IPS-15b (cell line): ENCODE measurements around the gene UBAC1.
"Not testable (repeated sequence)": the region's sequence is repeated elsewhere in the genome, so short reads cannot be mapped to it uniquely, and the experiment has no call there.

Experiments
- H3K27me3 ChIP-seq: one replicate; pipeline ENCODE4 v1.6.1; 2013; ENCODE audit warnings: low read length; ENCODE audit not compliant: control insufficient read depth, insufficient read depth
- H3K36me3 ChIP-seq: one replicate; pipeline ENCODE4 v1.6.1; 2013; ENCODE audit warnings: low read length; ENCODE audit not compliant: control insufficient read depth, insufficient read depth
- H3K4me1 ChIP-seq: one replicate; pipeline ENCODE4 v1.6.1; 2013; ENCODE audit warnings: mild to moderate bottlenecking, low read length; ENCODE audit not compliant: control insufficient read depth, insufficient read depth
- H3K4me3 ChIP-seq: one replicate; pipeline ENCODE4 v1.5.1; 2013; ENCODE audit warnings: low read depth, low read length
- H3K9ac ChIP-seq: one replicate; pipeline ENCODE4 v1.6.1; 2013; ENCODE audit warnings: low read depth, mild to moderate bottlenecking, low read length
- H3K9me3 ChIP-seq: one replicate; pipeline ENCODE4 v1.6.1; 2013; ENCODE audit warnings: mild to moderate bottlenecking, low read length; ENCODE audit not compliant: control insufficient read depth, insufficient read depth

UBAC1 gene

DNA sequence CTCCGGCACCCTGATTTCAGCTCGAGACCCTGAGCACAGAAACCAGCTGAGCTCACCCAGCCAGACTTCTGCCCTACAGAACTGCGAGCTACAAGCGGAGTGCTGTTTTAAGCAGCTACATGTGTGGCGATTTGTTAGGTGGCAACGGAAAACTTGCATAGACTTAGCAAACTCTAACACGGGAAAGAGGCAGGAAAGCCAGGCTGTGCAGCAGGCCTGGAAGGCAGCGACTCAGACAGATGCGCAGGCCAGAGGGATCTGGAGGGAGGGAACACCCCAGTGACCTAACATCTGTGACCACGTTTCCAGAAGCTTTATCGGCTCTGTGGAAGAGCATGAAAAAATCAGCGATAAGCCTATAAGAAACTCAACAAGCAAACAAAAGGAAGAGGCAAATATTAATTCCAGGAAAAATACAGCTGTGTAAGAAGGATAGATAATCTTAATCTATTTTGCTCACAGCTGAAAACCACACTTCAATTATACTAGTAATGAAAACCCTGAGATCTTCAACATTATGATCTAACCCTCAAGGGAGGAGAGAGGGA is 11.0 kb downstream of the UBAC1 start:
- Histone ChIP-seq H3K9ac (no peak overlapping the region), H3K36me3 (peaks cover 42% of the 10 kb centered on the region), H3K4me3 (no peak overlapping the region), H3K27me3 (no peaks in the 10 kb centered on the region), H3K4me1 (no peaks in the 10 kb centered on the region), H3K9me3 (no peaks in the 10 kb centered on the region)

DNA sequence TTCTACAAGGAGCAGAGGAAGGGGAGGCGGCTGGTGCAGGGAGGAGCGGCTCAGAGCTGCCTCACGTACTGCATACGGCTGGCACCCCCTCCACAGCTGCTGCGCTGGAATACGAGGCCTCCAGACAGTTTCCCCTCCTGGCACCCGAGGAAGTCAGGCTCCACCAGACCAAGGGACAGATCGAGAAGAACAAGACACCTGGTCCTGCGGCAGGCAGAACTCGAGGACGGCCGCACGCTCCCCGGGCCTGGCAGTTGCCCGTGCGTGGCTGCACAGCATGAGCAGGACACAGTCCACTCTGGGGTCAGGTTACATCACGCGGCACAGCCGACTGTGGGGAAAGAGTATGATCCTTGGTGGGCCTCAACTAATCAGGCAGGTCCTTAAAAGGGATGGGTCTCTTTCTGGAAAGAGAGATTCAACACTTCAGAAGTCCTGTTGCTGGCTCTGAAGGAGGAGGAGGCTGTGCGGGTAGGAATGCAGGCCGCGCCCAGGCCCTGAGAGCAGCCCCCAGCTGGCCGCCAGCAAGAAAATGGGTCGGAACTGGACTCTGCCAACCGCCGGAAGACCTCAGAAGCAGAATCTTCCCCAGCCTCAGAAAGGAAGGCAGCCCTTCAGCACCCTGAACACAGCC is 11.6 kb downstream of the UBAC1 start:
- no peaks in the 10 kb centered on the region for H3K27me3 ChIP-seq
- peaks cover 43% of the 10 kb centered on the region for H3K36me3 ChIP-seq
- H3K4me3 ChIP-seq = no peak overlapping the region
- H3K9ac ChIP-seq = no peak overlapping the region
- H3K4me1 ChIP-seq = no peaks in the 10 kb centered on the region
- no peaks in the 10 kb centered on the region for H3K9me3 ChIP-seq

DNA sequence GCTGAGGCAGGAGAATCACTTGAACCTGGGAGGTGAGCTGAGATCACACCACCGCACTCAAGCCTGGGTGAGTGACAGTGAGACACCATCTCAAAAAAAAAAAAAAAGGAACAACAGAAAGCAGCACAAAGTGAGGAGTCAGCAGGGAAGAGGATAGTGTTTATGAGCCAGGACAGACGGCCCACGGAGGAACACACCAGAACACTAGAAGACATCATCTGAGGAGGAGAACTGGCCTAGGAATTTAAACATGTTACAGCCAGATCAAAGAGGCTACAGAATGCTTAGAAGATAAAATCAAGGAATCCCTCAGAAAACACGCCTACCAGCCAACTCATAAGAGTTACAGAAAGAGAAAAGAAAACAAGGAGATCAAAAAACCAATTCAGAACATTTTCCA is 12.2 kb downstream of the UBAC1 start:
- H3K9ac ChIP-seq = no peak overlapping the region
- H3K4me1 ChIP-seq = no peaks in the 10 kb centered on the region
- H3K9me3 ChIP-seq = no peaks in the 10 kb centered on the region
- H3K27me3 ChIP-seq = no peaks in the 10 kb centered on the region
- peaks cover 39% of the 10 kb centered on the region for H3K36me3 ChIP-seq
- H3K4me3 ChIP-seq = no peak overlapping the region

DNA sequence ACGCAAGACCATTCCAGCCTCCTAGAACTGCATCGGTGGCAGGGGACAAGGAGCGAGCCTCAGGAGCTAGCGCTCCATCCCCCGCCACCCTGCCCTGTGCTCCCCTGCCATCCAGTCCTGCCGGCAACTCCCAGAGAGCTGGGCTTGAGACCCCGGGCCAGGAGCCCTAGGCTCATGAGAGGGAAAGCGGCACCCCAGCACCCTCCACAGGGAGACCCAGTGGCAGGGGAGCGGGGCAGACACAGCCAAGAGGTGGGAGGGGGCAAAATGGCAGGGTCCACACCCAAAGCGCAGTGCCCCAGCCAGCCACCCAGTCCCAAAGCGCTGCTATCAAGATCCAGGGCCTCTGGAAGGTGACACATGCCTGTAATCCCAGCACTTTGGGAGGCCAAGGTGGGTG is 12.7 kb downstream of the UBAC1 start:
- Histone ChIP-seq H3K27me3 (no peaks in the 10 kb centered on the region), H3K4me1 (no peaks in the 10 kb centered on the region), H3K4me3 (no peak overlapping the region), H3K9me3 (no peaks in the 10 kb centered on the region), H3K36me3 (peaks cover 41% of the 10 kb centered on the region), H3K9ac (no peak overlapping the region)

DNA sequence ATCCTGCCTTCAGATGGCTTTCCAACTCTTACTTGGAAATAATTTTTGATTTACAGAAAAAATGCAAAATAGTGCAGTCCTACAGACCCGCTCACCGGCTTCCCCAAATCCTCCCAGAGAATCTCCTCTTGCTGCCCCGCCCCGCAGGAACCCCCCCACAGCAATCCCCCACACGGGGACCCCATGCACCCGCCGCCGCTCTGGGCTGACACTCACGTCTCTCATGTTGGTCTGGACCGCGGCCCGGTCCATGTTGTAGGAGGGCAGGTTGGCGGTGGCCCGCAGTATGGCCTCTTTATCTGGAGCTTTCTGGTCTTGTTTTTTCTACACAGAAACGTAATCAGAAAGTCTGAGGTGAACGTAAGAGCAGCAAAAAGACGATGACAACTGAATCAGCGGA is 13.6 kb downstream of the UBAC1 start:
- Histone ChIP-seq H3K4me3 (no peak overlapping the region), H3K36me3 (peaks cover 37% of the 10 kb centered on the region), H3K27me3 (no peaks in the 10 kb centered on the region), H3K4me1 (no peaks in the 10 kb centered on the region), H3K9me3 (no peaks in the 10 kb centered on the region), H3K9ac (no peak overlapping the region)

DNA sequence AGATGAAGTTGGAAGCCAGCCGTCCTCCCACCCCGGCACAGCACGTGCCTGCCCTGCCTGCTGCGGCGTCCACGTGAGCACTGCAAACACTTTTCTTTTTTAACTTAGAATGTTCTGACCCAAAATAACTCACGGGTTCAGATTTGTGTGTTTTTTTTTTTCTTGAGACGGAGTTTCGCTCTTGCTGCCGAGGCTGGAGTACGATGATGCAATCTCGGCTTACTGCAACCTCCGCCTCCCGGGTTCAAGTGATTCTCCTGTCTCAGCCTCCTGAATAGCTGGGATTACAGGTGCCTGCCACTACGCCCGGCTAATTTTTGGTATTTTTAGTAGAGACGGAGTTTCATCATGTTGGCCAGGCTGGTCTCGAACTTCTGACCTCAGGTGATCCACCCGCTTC is 14.1 kb downstream of the UBAC1 start:
- not testable (repeated sequence) for H3K4me3 ChIP-seq, H3K27me3 ChIP-seq, H3K9me3 ChIP-seq, H3K9ac ChIP-seq, H3K4me1 ChIP-seq
- peaks cover 32% of the 10 kb centered on the region for H3K36me3 ChIP-seq

DNA sequence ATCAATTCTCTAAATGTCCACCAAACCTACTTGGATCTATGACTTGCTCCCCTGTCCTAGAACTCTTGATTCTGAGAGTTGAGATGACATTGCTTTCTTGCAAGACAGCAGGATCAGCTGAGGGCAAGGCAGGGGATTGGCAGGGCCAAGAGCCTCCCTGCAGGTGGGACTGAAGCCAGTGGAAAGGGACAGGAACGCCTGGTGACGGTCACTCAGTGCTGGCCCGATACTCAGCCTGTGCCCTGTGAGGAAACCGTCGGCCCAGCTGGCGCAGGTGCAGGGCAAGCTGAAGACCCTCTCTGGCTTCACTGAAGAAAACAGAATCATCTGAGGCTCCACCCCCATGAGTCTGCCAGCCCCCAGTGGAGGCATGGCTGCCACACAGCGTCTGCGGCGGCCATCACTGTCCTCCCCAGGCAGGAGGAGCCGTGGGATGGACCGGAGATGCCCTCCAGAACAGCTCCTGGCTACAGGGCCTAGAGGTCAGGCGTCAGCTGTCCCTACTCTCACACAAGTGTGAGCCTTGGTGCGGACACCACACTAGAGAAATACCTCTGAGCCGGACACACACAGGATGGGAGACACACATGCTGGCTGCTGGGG is 14.7 kb downstream of the UBAC1 start:
- Histone ChIP-seq H3K9me3 (no peaks in the 10 kb centered on the region), H3K4me1 (no peaks in the 10 kb centered on the region), H3K9ac (no peak overlapping the region), H3K27me3 (no peaks in the 10 kb centered on the region), H3K4me3 (no peak overlapping the region), H3K36me3 (peaks cover 31% of the 10 kb centered on the region)

DNA sequence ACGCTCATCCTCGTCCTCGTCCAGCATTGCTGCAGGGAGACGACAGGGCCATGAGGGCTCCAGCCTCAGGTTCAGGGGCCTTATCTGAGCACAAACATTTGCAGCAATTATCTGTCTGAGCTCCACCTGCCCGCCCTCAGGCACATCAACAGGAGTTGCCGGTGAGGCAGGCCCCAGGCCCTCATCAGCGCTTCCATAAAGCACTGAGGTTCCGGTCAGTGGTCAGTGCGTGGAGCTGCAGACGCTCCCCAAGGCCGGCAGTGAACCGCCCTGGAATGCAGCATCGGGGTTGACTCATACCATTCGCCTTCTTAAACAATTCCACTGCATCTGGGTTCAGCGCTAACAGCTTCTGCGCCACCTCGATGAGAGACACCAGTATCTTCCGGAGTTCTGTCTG is 15.2 kb downstream of the UBAC1 start:
- H3K27me3 ChIP-seq = no peaks in the 10 kb centered on the region

DNA sequence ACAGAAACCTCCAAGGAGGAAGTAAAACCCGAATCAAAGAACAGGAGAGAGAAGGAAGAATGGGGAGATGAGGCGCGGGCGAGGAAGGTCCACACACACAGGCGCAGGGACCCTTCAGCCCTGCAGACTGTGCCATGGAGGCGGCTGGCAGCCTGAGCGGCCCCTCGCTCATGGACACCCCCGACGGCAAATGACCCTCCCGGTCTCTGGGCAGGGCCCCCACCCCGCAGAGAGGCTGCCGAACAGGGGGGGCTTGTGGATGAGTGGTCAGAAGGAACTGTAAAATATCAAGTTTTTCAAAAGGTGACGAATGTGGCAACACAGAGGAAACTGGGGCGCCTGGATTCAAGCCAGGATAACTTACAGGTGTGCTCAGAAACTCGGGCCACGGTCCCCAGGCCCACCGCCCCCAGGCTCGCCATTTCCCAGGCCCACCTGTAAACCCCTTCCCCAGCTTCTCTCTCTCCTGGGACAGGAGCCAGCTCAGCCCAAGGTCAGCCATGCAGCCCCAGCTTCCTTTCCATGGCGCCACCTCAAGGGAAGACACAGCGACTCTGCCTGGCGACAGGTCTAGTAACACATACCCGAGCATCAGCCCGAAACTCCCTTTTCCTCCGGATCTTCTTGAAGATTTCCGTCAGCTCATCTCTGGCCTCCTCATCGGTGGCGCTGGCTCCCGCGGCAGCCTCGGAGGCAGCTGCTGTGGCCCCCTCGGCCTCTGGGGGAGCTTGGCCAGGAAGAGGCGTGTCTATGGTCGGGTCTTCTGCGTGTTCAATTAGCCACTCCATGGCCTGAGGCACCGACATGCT is 16.5 kb downstream of the UBAC1 start:
- Histone ChIP-seq H3K9me3 (no peaks in the 10 kb centered on the region), H3K9ac (no peak overlapping the region), H3K4me1 (no peaks in the 10 kb centered on the region), H3K4me3 (no peak overlapping the region), H3K27me3 (no peaks in the 10 kb centered on the region), H3K36me3 (peaks cover 32% of the 10 kb centered on the region)

More for the DNA sequence above, 15.2 kb downstream of the UBAC1 start:
- H3K36me3 ChIP-seq = peaks cover 31% of the 10 kb centered on the region
- no peaks in the 10 kb centered on the region for H3K9me3 ChIP-seq
- no peak overlapping the region for H3K9ac ChIP-seq
- no peaks in the 10 kb centered on the region for H3K4me1 ChIP-seq
- no peak overlapping the region for H3K4me3 ChIP-seq

DNA sequence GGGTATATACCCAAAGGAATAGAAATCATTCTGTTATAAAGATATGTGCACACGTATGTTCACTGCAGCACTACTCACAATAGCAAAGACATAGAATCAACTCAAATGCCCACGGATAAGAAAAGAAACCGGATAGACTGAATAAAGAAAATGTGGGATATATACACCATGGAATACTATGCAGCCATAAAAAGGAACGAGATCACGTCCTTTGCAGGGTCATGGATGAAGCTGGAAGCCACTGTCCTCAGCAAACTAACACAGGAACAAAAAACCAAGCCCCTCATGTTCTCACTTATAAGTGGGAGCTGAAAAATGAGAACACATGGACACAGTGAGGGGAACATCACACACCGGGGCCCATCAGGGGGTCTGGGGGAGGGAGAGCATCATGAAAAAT is 17.6 kb downstream of the UBAC1 start:
- H3K36me3 ChIP-seq = peaks cover 36% of the 10 kb centered on the region
- not testable (repeated sequence) for H3K9me3 ChIP-seq, H3K4me3 ChIP-seq, H3K9ac ChIP-seq, H3K4me1 ChIP-seq, H3K27me3 ChIP-seq

DNA sequence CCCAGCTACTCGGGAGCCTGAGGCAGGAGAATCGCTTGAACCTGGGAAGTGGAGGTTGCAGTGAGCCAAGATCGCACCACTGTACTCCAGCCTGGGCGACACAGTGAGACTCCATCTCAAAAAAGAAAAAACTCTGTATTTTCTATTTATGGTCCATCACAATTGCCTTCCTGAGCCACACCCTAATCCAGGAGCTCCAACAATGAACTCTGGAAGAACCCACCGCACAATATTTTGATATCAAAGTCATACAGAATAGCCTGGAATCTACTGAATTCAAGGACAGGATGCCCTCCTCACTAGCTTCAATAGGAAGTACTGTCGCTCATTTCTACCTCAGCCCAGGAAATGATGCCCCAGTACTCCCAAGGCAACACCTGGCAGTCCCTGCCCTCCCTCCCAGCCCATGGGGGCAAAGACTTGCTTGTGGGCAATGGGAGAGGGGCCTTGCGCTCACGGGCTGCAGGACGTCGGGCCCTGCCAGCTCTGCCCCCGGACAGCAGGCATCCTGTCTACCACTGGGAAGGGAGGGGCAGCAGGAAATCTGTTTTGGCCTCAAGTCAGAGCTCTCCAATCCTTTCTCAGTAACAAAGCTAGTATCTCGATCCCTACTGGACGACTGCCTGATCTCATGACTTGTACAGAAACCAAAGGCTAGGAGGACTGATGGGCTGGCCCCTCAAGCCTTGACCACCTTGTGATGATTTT is 19.7 kb downstream of the UBAC1 start:
- Histone ChIP-seq H3K9ac (no peak overlapping the region), H3K36me3 (peaks cover 43% of the 10 kb centered on the region), H3K9me3 (no peaks in the 10 kb centered on the region), H3K4me3 (no peak overlapping the region), H3K4me1 (no peaks in the 10 kb centered on the region), H3K27me3 (no peaks in the 10 kb centered on the region)
